HepG2 (cell line): ENCODE results near the gene CD209.

Source experiments
- ARNTL ChIP-seq: sonication (generic); formaldehyde crosslinking; IDR thresholded peaks from 2 replicates; pipeline ENCODE4 v1.4.0; 2020; ENCODE audit warnings: mild to moderate bottlenecking, missing genetic modification reagents
- EZH2 ChIP-seq: conservative IDR thresholded peaks from 2 replicates; pipeline ENCODE4 v1.6.1; 2012; ENCODE audit warnings: mild to moderate bottlenecking, low read depth, low read length, moderate library complexity
- FOXK2 ChIP-seq: fragments of 450-650 bp; IDR thresholded peaks from 2 replicates; pipeline ENCODE4 v1.6.1; 2016
- KDM4B ChIP-seq: sonication (generic); formaldehyde crosslinking; IDR thresholded peaks from 2 replicates; pipeline ENCODE4 v1.4.0; 2020; ENCODE audit warnings: missing genetic modification reagents
- NFYB ChIP-seq: sonication (generic); formaldehyde crosslinking; IDR thresholded peaks from 2 replicates; pipeline ENCODE4 v1.4.0; 2020; ENCODE audit warnings: missing genetic modification reagents
- PHF8 ChIP-seq: sonication (generic); formaldehyde crosslinking; IDR thresholded peaks from 2 replicates; pipeline ENCODE4 v1.5.0; 2020; ENCODE audit warnings: missing genetic modification reagents
- TCF12 ChIP-seq, 2 experiments: fragments of 450-650 bp in 1 of 2; sonication (generic) in 1 of 2; formaldehyde crosslinking in 1 of 2; IDR thresholded peaks; 2 replicates each; pipeline versions ENCODE4 v1.6.1 to v1.8.0; 2017 to 2022; ENCODE audit warnings: antibody characterized with exemption in 1 of 2, mild to moderate bottlenecking in 1 of 2, missing genetic modification reagents in 1 of 2, moderate library complexity in 1 of 2
- TOE1 ChIP-seq: sonication (generic); formaldehyde crosslinking; IDR thresholded peaks from 2 replicates; pipeline ENCODE4 v1.4.0; 2020; ENCODE audit warnings: mild to moderate bottlenecking, missing genetic modification reagents
- ZNF644 ChIP-seq: IDR thresholded peaks from 2 replicates; pipeline ENCODE4 v1.6.1; 2016; ENCODE audit warnings: low read depth
- ZNF709 ChIP-seq: sonication (generic); formaldehyde crosslinking; IDR thresholded peaks from 2 replicates; pipeline ENCODE4 v1.5.0; 2020; ENCODE audit warnings: mild to moderate bottlenecking, missing genetic modification reagents
- ZSCAN20 ChIP-seq: sonication (generic); formaldehyde crosslinking; IDR thresholded peaks from 2 replicates; pipeline ENCODE4 v1.4.0; 2020; ENCODE audit warnings: missing genetic modification reagents, mild to moderate bottlenecking, borderline replicate concordance
- TF ChIP-seq, protein P1 (sequence below): IDR thresholded peaks from 2 replicates; pipeline ENCODE4 v1.6.1; 2016; ENCODE audit warnings: low read depth, control low read depth
- TF ChIP-seq, protein P2 (sequence below): sonication (generic); formaldehyde crosslinking; IDR thresholded peaks from 2 replicates; pipeline ENCODE4 v1.4.0; 2020; ENCODE audit warnings: mild to moderate bottlenecking, missing genetic modification reagents
- TF ChIP-seq, protein P3 (sequence below): sonication (generic); formaldehyde crosslinking; IDR thresholded peaks from 2 replicates; pipeline ENCODE4 v1.4.0; 2020; ENCODE audit warnings: missing genetic modification reagents

DNA sequence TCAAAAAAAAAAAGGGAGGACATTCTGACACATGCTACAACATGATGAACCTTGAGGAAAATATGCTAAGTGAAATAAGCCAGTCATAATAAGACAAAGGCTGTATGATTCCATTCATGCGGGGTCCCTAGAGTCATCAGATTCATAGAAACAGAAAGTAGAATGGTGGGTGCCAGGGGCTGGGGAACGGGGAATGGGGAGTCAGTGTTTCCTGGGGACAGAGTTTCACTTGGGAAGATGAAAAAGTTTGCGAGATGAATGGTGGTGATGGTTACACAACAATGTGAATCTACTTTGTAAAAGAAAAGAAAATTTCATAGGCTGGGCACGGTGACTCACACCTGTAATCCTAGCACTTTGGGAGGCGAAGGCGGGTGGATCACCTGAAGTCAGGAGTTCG lies 9.3 kb downstream of the CD209 start:
- TF ChIP-seq EZH2 (no peak), ZNF709 (CRISPR knock-in tag) (no peak), ARNTL (CRISPR knock-in tag) (no peak), TOE1 (no peak), ZNF644 (no peak), KDM4B (CRISPR knock-in tag) (no peak), FOXK2 (no peak), NFYB (no peak), ZSCAN20 (no peak), TCF12 (IDR thresholded peaks at IDR 0.05) (no peak), TCF12 (CRISPR knock-in tag; IDR thresholded peaks at IDR 0.05) (no peak), PHF8 (CRISPR knock-in tag) (no peak)
- TF ChIP-seq, protein P1, sequence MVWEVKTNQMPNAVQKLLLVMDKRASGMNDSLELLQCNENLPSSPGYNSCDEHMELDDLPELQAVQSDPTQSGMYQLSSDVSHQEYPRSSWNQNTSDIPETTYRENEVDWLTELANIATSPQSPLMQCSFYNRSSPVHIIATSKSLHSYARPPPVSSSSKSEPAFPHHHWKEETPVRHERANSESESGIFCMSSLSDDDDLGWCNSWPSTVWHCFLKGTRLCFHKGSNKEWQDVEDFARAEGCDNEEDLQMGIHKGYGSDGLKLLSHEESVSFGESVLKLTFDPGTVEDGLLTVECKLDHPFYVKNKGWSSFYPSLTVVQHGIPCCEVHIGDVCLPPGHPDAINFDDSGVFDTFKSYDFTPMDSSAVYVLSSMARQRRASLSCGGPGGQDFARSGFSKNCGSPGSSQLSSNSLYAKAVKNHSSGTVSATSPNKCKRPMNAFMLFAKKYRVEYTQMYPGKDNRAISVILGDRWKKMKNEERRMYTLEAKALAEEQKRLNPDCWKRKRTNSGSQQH (CRISPR knock-in tag) = no peak
- TF ChIP-seq, protein P2, sequence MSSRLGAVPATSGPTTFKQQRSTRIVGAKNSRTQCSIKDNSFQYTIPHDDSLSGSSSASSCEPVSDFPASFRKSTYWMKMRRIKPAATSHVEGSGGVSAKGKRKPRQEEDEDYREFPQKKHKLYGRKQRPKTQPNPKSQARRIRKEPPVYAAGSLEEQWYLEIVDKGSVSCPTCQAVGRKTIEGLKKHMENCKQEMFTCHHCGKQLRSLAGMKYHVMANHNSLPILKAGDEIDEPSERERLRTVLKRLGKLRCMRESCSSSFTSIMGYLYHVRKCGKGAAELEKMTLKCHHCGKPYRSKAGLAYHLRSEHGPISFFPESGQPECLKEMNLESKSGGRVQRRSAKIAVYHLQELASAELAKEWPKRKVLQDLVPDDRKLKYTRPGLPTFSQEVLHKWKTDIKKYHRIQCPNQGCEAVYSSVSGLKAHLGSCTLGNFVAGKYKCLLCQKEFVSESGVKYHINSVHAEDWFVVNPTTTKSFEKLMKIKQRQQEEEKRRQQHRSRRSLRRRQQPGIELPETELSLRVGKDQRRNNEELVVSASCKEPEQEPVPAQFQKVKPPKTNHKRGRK (CRISPR knock-in tag) = no peak
- TF ChIP-seq, protein P3, sequence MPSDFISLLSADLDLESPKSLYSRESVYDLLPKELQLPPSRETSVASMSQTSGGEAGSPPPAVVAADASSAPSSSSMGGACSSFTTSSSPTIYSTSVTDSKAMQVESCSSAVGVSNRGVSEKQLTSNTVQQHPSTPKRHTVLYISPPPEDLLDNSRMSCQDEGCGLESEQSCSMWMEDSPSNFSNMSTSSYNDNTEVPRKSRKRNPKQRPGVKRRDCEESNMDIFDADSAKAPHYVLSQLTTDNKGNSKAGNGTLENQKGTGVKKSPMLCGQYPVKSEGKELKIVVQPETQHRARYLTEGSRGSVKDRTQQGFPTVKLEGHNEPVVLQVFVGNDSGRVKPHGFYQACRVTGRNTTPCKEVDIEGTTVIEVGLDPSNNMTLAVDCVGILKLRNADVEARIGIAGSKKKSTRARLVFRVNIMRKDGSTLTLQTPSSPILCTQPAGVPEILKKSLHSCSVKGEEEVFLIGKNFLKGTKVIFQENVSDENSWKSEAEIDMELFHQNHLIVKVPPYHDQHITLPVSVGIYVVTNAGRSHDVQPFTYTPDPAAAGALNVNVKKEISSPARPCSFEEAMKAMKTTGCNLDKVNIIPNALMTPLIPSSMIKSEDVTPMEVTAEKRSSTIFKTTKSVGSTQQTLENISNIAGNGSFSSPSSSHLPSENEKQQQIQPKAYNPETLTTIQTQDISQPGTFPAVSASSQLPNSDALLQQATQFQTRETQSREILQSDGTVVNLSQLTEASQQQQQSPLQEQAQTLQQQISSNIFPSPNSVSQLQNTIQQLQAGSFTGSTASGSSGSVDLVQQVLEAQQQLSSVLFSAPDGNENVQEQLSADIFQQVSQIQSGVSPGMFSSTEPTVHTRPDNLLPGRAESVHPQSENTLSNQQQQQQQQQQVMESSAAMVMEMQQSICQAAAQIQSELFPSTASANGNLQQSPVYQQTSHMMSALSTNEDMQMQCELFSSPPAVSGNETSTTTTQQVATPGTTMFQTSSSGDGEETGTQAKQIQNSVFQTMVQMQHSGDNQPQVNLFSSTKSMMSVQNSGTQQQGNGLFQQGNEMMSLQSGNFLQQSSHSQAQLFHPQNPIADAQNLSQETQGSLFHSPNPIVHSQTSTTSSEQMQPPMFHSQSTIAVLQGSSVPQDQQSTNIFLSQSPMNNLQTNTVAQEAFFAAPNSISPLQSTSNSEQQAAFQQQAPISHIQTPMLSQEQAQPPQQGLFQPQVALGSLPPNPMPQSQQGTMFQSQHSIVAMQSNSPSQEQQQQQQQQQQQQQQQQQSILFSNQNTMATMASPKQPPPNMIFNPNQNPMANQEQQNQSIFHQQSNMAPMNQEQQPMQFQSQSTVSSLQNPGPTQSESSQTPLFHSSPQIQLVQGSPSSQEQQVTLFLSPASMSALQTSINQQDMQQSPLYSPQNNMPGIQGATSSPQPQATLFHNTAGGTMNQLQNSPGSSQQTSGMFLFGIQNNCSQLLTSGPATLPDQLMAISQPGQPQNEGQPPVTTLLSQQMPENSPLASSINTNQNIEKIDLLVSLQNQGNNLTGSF (CRISPR knock-in tag) = no peak
